MCF 10A (cell line): ENCODE measurements around the gene OR5B21. TPM values are rescaled to one million over a fixed set of nuclear protein-coding genes. Genes with fewer than 3 reads are reported as not detected.

Experiments used
- BruUV-seq: library from RNA; stranded (reverse); fragments of 400-500 nt; replicated peaks from 2 replicates; lab custom pipeline; 2021; lab: Mats Ljungman, UMichigan
- CTCF ChIA-PET: fragments of 300-600 bp; sonication (Branson Sonifier 250); formaldehyde crosslinking; extraction: SDS; loops from one replicate; lab custom pipeline; 2021; ENCODE audit warnings: antibody characterized with exemption, inconsistent platforms; lab: Yijun Ruan, JAX
- POLR2A ChIA-PET: fragments of 300-600, 350-650 bp; sonication (Branson Sonifier 250); formaldehyde crosslinking; extraction: SDS; loops from one replicate; lab custom pipeline; 2020; ENCODE audit warnings: antibody characterized with exemption, inconsistent platforms; lab: Yijun Ruan, JAX
- DNase-seq: peaks from one replicate; pipeline ENCODE4 v3.0.0-alpha.2; 2018; ENCODE audit not compliant: unreplicated experiment
- H3K27ac Mint-ChIP-seq: one replicate; pipeline ENCODE4 v1.8.0; 2022; ENCODE audit warnings: mild to moderate bottlenecking, low read depth, mixed read lengths; ENCODE audit not compliant: unreplicated experiment
- H3K27me3 Mint-ChIP-seq: one replicate; pipeline ENCODE4 v1.8.0; 2022; ENCODE audit warnings: mixed read lengths; ENCODE audit not compliant: insufficient read depth, unreplicated experiment
- H3K36me3 Mint-ChIP-seq: one replicate; pipeline ENCODE4 v1.8.0; 2022; ENCODE audit warnings: mild to moderate bottlenecking, moderate library complexity, mixed read lengths; ENCODE audit not compliant: insufficient read depth, unreplicated experiment
- H3K4me1 Mint-ChIP-seq: one replicate; pipeline ENCODE4 v1.8.0; 2022; ENCODE audit warnings: mixed read lengths; ENCODE audit not compliant: insufficient read depth, unreplicated experiment
- H3K4me3 Mint-ChIP-seq: one replicate; pipeline ENCODE4 v1.8.0; 2022; ENCODE audit warnings: mild to moderate bottlenecking, moderate library complexity, mixed read lengths; ENCODE audit not compliant: unreplicated experiment
- H3K9me3 Mint-ChIP-seq: one replicate; pipeline ENCODE4 v1.8.0; 2022; ENCODE audit warnings: mixed read lengths; ENCODE audit not compliant: unreplicated experiment
- intact Hi-C: fragments of 100-400 bp; cut with micrococcal nuclease; formaldehyde crosslinking; loops from 2 replicates; pipeline ENCODE4 v1.14.1; 2022
- total RNA-seq: library from RNA; stranded (reverse); gene quantifications from 2 replicates; pipeline ENCODE4 v1.2.3, GENCODE V29; 2022
- TF ChIP-seq, protein P1 (sequence below): fragments of 200-600 bp; IDR thresholded peaks from one replicate; pipeline ENCODE4 v1.8.0; 2022; ENCODE audit warnings: antibody characterized with exemption, mild to moderate bottlenecking; ENCODE audit not compliant: unreplicated experiment

OR5B21 gene
- total RNA-seq, 1 experiment from 2014 or later, result not detected

GRCh38 chr11:58530236-58530635 lies 22.3 kb upstream of the OR5B21 start:
- no peak overlapping the region for H3K27ac Mint-ChIP-seq
- TF ChIP-seq, protein P1, sequence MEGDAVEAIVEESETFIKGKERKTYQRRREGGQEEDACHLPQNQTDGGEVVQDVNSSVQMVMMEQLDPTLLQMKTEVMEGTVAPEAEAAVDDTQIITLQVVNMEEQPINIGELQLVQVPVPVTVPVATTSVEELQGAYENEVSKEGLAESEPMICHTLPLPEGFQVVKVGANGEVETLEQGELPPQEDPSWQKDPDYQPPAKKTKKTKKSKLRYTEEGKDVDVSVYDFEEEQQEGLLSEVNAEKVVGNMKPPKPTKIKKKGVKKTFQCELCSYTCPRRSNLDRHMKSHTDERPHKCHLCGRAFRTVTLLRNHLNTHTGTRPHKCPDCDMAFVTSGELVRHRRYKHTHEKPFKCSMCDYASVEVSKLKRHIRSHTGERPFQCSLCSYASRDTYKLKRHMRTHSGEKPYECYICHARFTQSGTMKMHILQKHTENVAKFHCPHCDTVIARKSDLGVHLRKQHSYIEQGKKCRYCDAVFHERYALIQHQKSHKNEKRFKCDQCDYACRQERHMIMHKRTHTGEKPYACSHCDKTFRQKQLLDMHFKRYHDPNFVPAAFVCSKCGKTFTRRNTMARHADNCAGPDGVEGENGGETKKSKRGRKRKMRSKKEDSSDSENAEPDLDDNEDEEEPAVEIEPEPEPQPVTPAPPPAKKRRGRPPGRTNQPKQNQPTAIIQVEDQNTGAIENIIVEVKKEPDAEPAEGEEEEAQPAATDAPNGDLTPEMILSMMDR, result no peak
- peaks cover 17% of the 10 kb centered on the region for H3K36me3 Mint-ChIP-seq
- H3K4me1 Mint-ChIP-seq, result no peaks in the 10 kb centered on the region
- ChIA-PET POLR2A (interaction anchor here (1.0 kb wide), 1 partner anchor 19 kb away, joined by 3 read pairs; no protein-coding TSS in a partner anchor), CTCF (no interaction called here)
- no peaks in the 10 kb centered on the region for H3K9me3 Mint-ChIP-seq
- no peaks in the 10 kb centered on the region for H3K27me3 Mint-ChIP-seq
- intact Hi-C loops, result no loop called here
- no peak overlapping the region for H3K4me3 Mint-ChIP-seq
- DNase-seq, result no peak
- BruUV-seq, result no TSS peak

GRCh38 chr11:58527429-58527828 lies 19.5 kb upstream of the OR5B21 start:
- ChIA-PET POLR2A (no interaction called here), CTCF (interaction anchor here (0.9 to 5.0 kb wide), 4 partner anchors 15 to 241 kb away, joined by 3 to 42 read pairs (median 11); no protein-coding TSS in a partner anchor)
- Mint-ChIP-seq H3K4me1 (peaks cover 5% of the 10 kb centered on the region), H3K9me3 (no peaks in the 10 kb centered on the region), H3K27me3 (no peaks in the 10 kb centered on the region), H3K27ac (no peak overlapping the region), H3K36me3 (peaks cover 17% of the 10 kb centered on the region), H3K4me3 (no peak overlapping the region)
- intact Hi-C loops, result no loop called here
- TF ChIP-seq, protein P1, result no peak
- BruUV-seq, result no TSS peak
- no peak for DNase-seq

DNA sequence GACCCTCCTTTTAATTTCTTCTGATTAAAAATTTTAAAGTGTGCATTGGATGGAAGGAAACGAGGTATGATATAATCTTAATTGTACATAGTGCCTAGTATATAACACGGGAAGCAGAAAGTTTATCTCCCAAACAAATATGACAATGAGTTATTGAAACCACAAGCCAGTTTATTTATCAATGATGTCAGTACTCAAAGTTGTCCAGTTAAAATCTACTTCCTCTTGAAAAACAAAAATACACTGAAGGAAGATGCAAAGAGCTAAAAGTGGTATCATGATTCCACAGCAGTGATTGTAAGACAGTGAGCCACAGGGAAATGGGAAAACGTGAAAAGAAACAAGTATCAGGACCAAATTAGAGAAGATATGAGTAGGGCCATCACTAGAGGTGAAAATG lies 18.8 kb upstream of the OR5B21 start:
- CTCF ChIA-PET, result interaction anchor here (0.6 to 5.0 kb wide), 10 partner anchors 14 to 1034 kb away, joined by 3 to 42 read pairs (median 4); no protein-coding TSS in a partner anchor
- no TSS peak for BruUV-seq

GRCh38 chr11:58525037-58525614 lies 17.2 kb upstream of the OR5B21 start:
- Mint-ChIP-seq H3K36me3 (peaks cover 17% of the 10 kb centered on the region), H3K4me1 (peaks cover 5% of the 10 kb centered on the region), H3K27ac (no peak overlapping the region), H3K9me3 (no peaks in the 10 kb centered on the region), H3K27me3 (no peaks in the 10 kb centered on the region), H3K4me3 (no peak overlapping the region)
- DNase-seq, result no peak
- CTCF ChIA-PET, result interaction anchor here (0.6 to 5.0 kb wide), 26 partner anchors 9 to 1861 kb away, joined by 3 to 42 read pairs (median 4); partner anchors contain the start of gene CTNND1
- BruUV-seq, result no TSS peak
- intact Hi-C loops, result loop anchor here (2.0 kb wide), 1 partner anchor 264 kb away; no protein-coding TSS in a partner anchor
- TF ChIP-seq, protein P1, result no peak
- POLR2A ChIA-PET, result interaction anchor here (1.0 kb wide), 1 partner anchor 49 kb away, joined by 4 read pairs; no protein-coding TSS in a partner anchor

More for the DNA sequence above, 18.8 kb upstream of the OR5B21 start:
- POLR2A ChIA-PET, result no interaction called here
- Mint-ChIP-seq H3K27me3 (no peaks in the 10 kb centered on the region), H3K9me3 (no peaks in the 10 kb centered on the region), H3K36me3 (peaks cover 17% of the 10 kb centered on the region), H3K4me3 (no peak overlapping the region), H3K27ac (no peak overlapping the region), H3K4me1 (peaks cover 5% of the 10 kb centered on the region)
- no peak for DNase-seq
- intact Hi-C loops, result no loop called here
- TF ChIP-seq, protein P1, result no peak
